GM18873 (cell line): ENCODE measurements around the gene UNC119B.
A peak's percentile ranks its signal among the peaks of the same experiment; 100 is the strongest.
"Not testable (repeated sequence)": the region's sequence is repeated elsewhere in the genome, so short reads cannot be mapped to it uniquely, and the experiment has no call there.

Experiments
- ATAC-seq: cut with Tn5 transposase; IDR thresholded peaks from one replicate; pipeline ENCODE4 v1.9.1; 2021; ENCODE audit warnings: mild to moderate bottlenecking, moderate library complexity, moderate number of reproducible peaks; ENCODE audit not compliant: unreplicated experiment, low FRiP score

The UNC119B gene

GRCh38 chr12:120710031-120710804, at the start of gene UNC119B:
Gene UNC119B, plus strand, starts transcription at chr12:120710458. Its CDS starts 17 bp downstream, at chr12:120710475.
- ATAC-seq = no peak

GRCh38 chr12:120661432-120661831, 48.8 kb upstream of the UNC119B start:
- no peak for ATAC-seq

DNA sequence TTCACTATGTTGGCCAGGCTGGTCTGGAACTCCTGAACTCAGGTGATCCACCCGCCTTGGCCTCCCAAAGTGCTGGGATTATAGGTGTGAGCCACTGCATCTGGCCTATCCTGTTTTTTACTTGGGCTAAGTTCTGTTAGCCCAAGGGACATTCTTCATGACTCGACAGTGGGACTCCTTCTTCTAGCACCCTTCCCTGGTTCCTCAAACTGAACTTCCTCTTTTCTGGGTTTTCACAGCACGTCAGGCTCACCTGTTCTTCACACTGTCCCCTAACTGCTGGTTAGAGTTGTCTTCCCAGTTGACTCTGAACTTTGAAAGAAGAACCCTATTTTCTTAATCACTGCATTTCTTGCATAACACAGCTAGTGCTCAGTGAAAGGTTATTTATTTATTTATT, 47.4 kb upstream of the UNC119B start:
- ATAC-seq = no peak

DNA sequence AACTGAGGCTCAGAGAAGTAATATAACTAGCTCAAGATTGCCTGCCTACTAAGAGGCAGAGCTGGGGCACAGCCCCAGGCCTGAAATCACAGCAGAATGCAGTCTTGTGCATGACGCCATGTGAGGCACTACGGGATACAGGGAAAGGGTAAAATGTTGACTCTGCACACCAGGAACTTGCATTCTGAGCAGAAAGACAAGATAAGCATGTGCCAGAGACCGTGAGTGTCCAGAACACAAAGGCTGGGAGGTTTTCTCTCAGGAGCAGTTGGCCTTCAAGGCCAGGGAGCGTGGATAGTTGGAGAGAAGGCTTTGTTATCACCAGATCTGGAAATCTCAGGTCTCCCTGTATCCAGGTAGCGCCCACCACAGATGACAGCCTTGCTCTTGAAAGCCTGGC, 46.5 kb upstream of the UNC119B start:
- ATAC-seq = no peak

DNA sequence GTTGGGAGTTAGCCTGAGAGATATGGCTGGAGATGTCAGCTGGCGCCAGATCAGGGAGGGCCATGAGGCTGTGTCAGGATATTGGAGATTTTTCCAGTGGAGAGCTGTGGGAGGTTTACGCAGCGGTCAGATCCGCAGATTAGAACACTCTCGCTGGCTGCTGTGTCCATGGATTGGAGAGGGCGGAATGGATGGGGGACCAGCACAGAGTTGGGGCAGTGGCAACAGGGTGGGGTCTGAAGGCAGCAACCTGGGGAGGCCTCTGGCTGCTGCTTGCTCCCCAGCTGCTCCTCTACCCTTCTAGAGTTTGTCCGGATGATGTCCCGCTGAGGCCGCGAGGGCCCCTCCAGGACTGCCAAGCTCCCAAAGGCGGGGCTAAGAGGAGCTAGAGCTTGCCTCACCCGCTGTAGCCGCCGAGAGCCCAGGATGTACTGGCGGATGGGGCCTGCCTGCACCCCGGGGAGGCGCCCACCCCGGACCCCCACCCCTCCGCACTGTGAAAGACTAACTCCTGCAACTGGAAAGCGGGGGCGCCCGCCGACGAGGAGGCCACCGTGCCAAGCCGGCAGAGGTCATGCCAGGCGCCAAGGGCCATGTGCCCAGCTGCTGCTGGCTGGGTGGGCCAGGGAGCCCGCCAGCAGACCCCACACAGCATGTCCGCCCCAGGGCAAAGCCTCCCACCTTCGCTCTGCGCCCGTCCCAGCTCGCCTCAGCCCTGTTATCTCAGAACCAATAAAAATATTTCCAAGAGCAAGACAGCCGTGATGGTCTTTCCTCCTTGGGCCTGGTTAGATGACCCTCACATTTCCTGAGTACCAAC, 43.5 kb upstream of the UNC119B start:
- ATAC-seq = no peak

- ATAC-seq = no peak
Observed at GRCh38 chr12:120668091-120668867, 42.0 kb upstream of the UNC119B start.

DNA sequence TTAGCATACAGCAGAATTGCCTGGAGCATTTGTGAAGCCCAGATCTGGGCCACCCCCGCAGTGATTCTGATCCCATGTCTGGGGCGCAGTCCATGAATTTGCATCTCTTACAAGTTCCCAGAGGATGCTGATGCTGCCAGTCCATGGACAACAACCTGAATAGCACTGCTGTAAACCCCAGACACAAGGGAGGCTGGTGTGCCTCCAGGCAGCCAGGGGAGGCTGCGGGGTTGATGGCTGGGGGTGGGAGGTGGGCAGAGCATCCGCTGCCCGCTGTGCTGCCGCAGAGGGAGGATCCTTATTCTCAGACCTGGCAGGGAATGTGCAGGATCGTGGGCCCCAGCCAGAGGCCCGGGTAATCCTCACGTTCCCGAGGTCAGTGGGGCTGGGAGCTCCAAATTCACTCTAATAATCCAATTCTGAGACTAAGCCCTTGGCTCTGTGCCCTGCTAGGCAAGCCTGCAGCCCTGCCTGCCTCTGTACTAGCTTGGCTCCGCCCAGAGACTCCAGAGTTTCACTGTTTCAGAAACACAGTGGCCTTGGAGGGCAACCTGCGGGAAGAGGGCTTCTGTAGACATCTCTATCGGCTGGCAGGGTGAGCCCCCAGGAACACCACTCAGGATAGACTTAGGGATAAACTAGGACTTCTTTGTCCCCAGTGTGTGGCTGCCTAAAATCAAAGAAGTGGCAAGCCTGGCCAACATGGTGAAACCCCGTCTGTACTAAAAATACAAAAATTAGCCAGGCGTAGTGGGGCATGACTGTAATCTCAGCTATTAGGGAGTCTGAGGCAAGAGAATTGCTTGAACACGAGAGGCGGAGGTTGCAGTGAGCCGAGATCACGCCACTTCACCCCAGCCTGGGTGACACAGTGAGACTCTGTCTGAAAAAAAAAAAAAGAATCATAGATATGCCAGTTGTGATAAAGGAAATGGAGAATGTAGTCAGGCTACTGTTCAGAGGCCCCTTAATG, 41.1 kb upstream of the UNC119B start:
- ATAC-seq = no peak

- not testable (repeated sequence) for ATAC-seq
Observed at GRCh38 chr12:120670237-120670636, 40.0 kb upstream of the UNC119B start.

- ATAC-seq = no peak
Observed at GRCh38 chr12:120670667-120671066, 39.6 kb upstream of the UNC119B start.

DNA sequence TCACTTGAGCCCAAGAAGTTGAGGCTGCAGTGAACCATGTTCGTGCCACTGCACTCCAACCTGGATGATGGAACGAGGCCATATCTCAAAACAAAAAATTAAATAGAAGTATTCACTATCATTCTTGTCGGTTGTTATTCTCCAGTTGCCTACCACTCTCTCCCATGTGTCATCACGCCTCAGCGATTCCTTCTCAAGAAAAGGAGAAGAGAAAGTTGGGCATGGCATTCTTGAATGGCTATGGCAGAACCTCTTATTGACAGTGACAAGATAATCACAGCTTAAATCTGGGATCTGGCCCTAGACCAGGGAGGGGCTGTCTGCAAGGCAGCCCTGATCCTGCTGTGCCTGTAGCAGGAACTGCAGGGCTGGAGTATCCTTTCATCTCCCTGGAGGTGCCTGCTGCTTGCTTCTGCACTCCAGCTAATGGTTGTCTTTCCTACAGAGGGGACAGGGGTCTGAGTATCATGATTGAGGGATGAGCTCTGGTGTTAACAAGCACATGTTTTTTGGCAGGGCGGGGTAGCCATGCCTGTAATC, 36.1 kb upstream of the UNC119B start:
- ATAC-seq = no peak

DNA sequence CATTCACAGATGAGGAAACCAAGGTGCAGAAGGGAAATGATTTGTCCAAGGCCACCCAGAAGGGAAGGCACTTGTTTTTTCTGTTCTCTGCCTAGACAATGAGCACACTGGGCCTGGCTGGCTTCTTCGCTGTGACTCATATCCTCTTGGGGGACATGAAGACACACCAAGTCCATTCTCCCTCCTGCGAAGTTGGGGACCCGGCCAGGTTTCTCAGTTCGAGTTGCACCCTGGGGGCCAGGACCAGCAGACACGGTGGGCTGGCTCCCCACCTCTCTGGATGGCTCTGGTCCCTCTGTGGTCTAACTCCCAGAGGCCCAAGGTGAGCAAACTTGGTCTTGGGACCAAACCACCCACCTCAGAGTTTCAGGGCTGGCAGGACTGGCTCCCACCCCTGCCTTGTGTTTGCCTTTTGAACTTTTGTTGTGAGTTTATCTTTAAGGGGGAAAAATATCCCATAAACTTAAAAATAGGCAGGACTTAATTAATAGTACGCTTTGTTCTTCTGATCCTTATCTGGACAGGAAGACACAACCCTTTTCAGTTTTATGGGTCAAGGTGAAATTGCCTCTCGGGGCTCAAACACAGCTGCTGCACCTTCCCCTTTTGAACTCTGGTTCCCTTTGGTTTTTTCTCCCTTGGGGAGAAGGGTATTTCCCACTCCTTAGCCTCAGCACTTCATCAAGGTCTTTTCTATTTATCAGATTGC, 32.3 kb upstream of the UNC119B start:
- no peak for ATAC-seq

DNA sequence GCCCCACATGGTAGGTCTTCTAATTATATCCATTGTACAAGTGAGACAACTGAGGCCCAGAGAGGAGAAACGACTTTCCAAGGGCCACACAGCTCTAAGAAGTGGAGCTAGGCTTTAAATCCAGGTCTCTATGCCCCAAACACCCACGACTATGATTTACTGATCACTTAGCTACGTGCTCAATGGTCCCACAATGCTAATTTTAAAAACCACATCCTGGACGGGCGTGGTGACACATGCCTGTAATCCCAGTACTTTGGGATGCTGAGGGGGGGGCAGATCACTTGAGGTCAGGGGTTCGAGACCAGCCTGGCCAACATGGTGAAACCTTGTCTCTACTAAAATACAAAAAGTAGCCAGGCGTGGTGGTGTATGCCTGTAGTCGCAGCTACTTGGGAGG, 31.7 kb upstream of the UNC119B start:
- ATAC-seq = no peak

GRCh38 chr12:120680165-120680738, 30.0 kb upstream of the UNC119B start:
- no peak for ATAC-seq

DNA sequence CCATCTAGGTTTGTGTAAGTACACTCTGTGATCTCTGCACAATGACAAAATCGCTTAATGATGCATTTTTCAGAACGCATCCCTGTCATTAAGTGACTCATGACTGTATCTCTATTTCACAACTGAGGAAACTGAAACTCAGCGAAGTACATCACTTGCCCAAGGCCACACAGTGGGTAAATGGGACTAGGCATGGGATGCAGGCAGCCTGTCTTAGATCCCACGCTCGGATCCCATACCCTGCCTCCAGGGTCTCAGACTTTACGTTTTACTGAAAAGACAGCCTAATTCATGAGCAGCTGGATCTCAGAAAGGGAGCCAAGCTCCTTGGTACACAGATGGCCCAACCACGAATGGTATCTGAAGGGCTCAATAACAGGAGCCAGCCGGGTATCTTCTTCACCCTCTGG, 25.7 kb upstream of the UNC119B start:
- ATAC-seq = no peak

- ATAC-seq = no peak
Observed at GRCh38 chr12:120685522-120685921, 24.7 kb upstream of the UNC119B start.

- ATAC-seq = peak; percentile 65
Observed at GRCh38 chr12:120686151-120686689, 24.0 kb upstream of the UNC119B start.

DNA sequence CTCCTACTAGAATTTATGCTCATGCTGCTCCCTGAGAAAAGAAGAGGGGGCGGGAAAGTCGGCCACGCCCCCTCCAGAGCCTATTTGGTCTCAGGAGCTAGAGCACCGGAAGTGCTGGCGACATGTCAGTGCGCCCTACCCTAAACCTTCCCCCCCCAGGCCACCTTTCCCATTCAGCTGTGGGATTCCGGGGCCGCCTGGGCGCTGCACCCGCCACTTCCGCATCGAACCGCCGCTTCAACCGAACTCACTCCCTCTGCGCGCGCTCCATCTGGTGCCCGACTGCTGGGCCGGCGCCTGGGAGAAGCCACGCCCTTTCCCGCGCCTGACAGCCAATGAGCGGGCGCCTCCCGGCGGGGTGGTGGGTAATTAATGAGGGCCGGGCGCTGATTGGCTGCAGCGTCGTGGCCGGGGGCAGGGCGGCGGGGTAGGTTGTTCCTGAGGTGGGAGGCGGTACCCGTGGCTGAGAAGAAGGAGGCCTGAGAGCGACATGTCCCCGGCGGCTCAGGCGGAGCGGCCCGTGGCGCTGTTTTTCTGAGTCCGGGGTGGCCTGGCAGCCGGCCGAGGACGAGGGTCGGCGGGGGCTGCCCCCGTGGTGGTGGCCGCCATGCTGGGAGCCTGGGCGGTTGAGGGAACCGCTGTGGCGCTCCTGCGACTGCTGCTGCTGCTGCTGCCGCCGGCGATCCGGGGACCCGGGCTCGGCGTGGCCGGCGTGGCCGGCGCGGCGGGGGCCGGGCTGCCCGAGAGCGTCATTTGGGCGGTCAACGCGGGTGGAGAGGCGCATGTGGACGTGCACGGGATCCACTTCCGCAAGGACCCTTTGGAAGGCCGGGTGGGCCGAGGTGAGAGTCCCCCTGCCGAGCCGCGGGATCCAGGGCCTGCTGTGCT, 23.3 kb upstream of the UNC119B start, which contains the start of gene MLEC:
Gene MLEC (plus strand): TSS at position 460 of the 888 bp plus-strand sequence. CDS start 148 bp downstream, at position 608.
- ATAC-seq = peak; percentile 56
